ENCODE data around the gene SPATA17. TPM values are rescaled to one million over a fixed set of nuclear protein-coding genes. Genes with fewer than 3 reads are reported as not detected.

The SPATA17 gene
- total and polyA plus RNA-seq, 10 donors: 0.06 to 0.10 TPM; not detected in 8

- H3K4me3 ChIP-seq: no peak overlapping the region
- no peak for DNase-seq
- H3K27me3 ChIP-seq (replicated peaks in 1 of 7): no peaks in the 10 kb centered on the region
- TF ChIP-seq POLR2A (IDR thresholded peaks at IDR 0.05): no peak
- TF ChIP-seq, protein P1, sequence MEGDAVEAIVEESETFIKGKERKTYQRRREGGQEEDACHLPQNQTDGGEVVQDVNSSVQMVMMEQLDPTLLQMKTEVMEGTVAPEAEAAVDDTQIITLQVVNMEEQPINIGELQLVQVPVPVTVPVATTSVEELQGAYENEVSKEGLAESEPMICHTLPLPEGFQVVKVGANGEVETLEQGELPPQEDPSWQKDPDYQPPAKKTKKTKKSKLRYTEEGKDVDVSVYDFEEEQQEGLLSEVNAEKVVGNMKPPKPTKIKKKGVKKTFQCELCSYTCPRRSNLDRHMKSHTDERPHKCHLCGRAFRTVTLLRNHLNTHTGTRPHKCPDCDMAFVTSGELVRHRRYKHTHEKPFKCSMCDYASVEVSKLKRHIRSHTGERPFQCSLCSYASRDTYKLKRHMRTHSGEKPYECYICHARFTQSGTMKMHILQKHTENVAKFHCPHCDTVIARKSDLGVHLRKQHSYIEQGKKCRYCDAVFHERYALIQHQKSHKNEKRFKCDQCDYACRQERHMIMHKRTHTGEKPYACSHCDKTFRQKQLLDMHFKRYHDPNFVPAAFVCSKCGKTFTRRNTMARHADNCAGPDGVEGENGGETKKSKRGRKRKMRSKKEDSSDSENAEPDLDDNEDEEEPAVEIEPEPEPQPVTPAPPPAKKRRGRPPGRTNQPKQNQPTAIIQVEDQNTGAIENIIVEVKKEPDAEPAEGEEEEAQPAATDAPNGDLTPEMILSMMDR (IDR thresholded peaks at IDR 0.05 in 8 of 11, conservative IDR thresholded peaks at IDR 0.05 in 3 of 11): no peak
- TF ChIP-seq POLR2AphosphoS5 (IDR thresholded peaks at IDR 0.05): no peak
- no peak overlapping the region for H3K27ac ChIP-seq
- H3K4me1 ChIP-seq: no peaks in the 10 kb centered on the region
- intact Hi-C loops (cut with DNase I; ENCODE audit: low total_unique reads): no loop called here
- H3K36me3 ChIP-seq: no peaks in the 10 kb centered on the region
- peaks cover 0 to 5% (median 1%) of the 10 kb centered on the region in 8 donors for H3K9me3 ChIP-seq
- 53 to 69% (median 62%) methylated on average over 10 of the region's 10 CpGs for WGBS, 5 donors
Measured at GRCh38 chr1:217889401-217889800, 258.3 kb downstream of the SPATA17 start.

DNA sequence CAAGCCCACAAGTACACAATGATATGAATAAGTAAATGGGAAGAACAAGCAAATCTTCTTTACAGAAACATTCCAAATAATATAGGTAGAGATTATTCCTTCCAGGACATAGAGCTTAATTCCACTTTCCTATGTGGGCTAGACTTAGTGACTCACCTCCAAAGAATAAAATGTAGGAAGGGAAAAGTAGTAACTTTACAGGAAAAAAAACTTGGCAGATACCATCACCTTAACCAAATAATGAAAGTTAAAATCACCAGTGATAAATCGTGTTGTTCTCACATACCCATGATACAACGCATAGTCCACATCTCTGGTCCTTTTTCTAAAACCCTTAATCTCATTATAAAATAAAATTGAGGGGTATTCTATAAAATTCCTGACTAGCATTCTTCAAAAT is 260.8 kb downstream of the SPATA17 start:
- no peak for DNase-seq
- Histone ChIP-seq H3K4me3 (no peak overlapping the region), H3K4me1 (no peaks in the 10 kb centered on the region), H3K27me3 (replicated peaks in 1 of 7) (no peaks in the 10 kb centered on the region), H3K9me3 (peaks cover 0 to 5% (median 1%) of the 10 kb centered on the region in 8 donors), H3K27ac (no peak overlapping the region), H3K36me3 (no peaks in the 10 kb centered on the region)
- TF ChIP-seq POLR2AphosphoS5 (IDR thresholded peaks at IDR 0.05): no peak
- TF ChIP-seq, protein P1 (IDR thresholded peaks at IDR 0.05 in 8 of 11, conservative IDR thresholded peaks at IDR 0.05 in 3 of 11): no peak
- TF ChIP-seq POLR2A (IDR thresholded peaks at IDR 0.05): no peak
- WGBS, 5 donors: 85 to 93% (median 86%) methylated on average over 2 of the region's 2 CpGs
- intact Hi-C loops (cut with DNase I; ENCODE audit: low total_unique reads): no loop called here

DNA sequence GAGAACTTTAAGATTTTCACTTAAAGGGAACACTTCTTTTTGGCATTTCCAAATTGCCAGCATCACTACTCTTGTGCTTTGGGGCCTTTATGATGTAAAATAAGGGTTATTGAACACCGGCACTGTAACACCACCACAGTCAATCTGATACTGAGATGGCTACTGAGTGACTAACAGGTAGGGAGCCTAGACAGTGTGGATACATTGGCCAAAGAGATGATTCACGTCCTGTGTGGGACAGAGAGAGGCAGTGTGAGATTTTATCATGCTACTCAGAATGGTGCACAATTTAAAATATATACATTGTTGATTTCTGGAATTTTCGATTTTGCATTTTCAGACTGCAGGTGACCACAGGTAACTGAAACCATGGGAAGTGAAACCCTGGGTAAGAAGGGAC is 261.6 kb downstream of the SPATA17 start:
- TF ChIP-seq, protein P1 (IDR thresholded peaks at IDR 0.05 in 8 of 11, conservative IDR thresholded peaks at IDR 0.05 in 3 of 11): no peak
- TF ChIP-seq POLR2A (IDR thresholded peaks at IDR 0.05): no peak
- no peak for TF ChIP-seq POLR2AphosphoS5 (IDR thresholded peaks at IDR 0.05)
- H3K9me3 ChIP-seq: peaks cover 0 to 5% (median 1%) of the 10 kb centered on the region in 8 donors
- H3K36me3 ChIP-seq: no peaks in the 10 kb centered on the region
- no peak overlapping the region for H3K4me3 ChIP-seq
- no peaks in the 10 kb centered on the region for H3K4me1 ChIP-seq
- no peaks in the 10 kb centered on the region for H3K27me3 ChIP-seq (replicated peaks in 1 of 7)
- no peak overlapping the region for H3K27ac ChIP-seq
- DNase-seq: no peak
- 67 to 77% (median 69%) methylated on average over 3 of the region's 3 CpGs for WGBS, 5 donors
- intact Hi-C loops (cut with DNase I; ENCODE audit: low total_unique reads): no loop called here

DNA sequence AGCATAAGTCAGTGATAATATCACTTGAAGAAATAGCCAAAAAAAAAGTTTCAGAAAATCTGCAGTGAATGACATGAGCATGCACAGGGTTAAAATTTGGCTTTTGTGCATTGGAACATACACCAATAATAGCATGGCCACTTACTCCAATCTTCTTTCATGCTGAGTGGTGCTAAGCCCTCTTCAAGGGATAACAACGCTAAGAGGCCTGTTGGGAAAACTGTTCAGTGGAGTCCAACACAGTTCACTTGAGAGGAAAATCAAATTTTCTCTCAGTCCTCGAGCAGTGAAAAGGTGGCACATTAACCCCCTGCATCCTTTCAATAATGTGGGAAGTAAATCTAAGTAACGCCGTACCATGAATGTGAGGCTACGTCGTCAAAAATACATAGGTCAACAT is 264.7 kb downstream of the SPATA17 start:
- DNase-seq: no peak
- TF ChIP-seq POLR2A (IDR thresholded peaks at IDR 0.05) (no peak), POLR2AphosphoS5 (IDR thresholded peaks at IDR 0.05) (no peak)
- TF ChIP-seq, protein P1 (IDR thresholded peaks at IDR 0.05 in 8 of 11, conservative IDR thresholded peaks at IDR 0.05 in 3 of 11): no peak
- WGBS, 5 donors: 77 to 85% (median 81%) methylated on average over 6 of the region's 6 CpGs
- no peaks in the 10 kb centered on the region for H3K4me1 ChIP-seq
- no peaks in the 10 kb centered on the region for H3K36me3 ChIP-seq
- H3K9me3 ChIP-seq: peaks cover 0 to under 1% (median 0%) of the 10 kb centered on the region in 8 donors
- H3K27me3 ChIP-seq (replicated peaks in 1 of 7): peaks cover 0 to 4% (median 0%) of the 10 kb centered on the region in 7 donors
- no peak overlapping the region for H3K27ac ChIP-seq
- no peak overlapping the region for H3K4me3 ChIP-seq
- intact Hi-C loops (cut with DNase I; ENCODE audit: low total_unique reads): no loop called here

Data from spleen (tissue), 11 donors.